NB4 (cell line): Measurements from ENCODE around the gene BANP.

Source experiments
- DNase-seq: peaks from one replicate; pipeline ENCODE4 v3.0.0; 2010; ENCODE audit warnings: low read depth
- H3K4me3 ChIP-seq: one replicate; pipeline ENCODE4 v1.5.1; 2011; ENCODE audit warnings: mild to moderate bottlenecking, low read depth, low read length, moderate library complexity
- CTCF ChIP-seq: IDR thresholded peaks from one replicate; pipeline ENCODE4 v1.5.1; 2012; ENCODE audit warnings: low read depth, low read length
- MAX ChIP-seq: IDR thresholded peaks from 2 replicates; pipeline ENCODE4 v1.6.1; 2011; ENCODE audit warnings: low read depth, low read length
- MYC ChIP-seq: IDR thresholded peaks from 2 replicates; pipeline ENCODE4 v1.6.1; 2011; ENCODE audit warnings: low read depth, low read length
- POLR2A ChIP-seq: IDR thresholded peaks from 2 replicates; pipeline ENCODE4 v1.6.1; 2011; ENCODE audit warnings: mild to moderate bottlenecking; ENCODE audit not compliant: insufficient read length; ENCODE audit errors: extremely low read depth

Gene BANP

GRCh38 chr16:87917503-87917902 is 33.7 kb upstream of the BANP start:
- TF ChIP-seq MAX (no peak), MYC (no peak), POLR2A (no peak), CTCF (no peak)
- no peak for DNase-seq
- no peak overlapping the region for H3K4me3 ChIP-seq

- TF ChIP-seq CTCF (no peak), POLR2A (no peak), MYC (no peak), MAX (no peak)
- no peak for DNase-seq
- no peak overlapping the region for H3K4me3 ChIP-seq
Measured at GRCh38 chr16:87918338-87918737, 32.9 kb upstream of the BANP start.

GRCh38 chr16:87918866-87919680 is 32.2 kb upstream of the BANP start:
- TF ChIP-seq MAX (no peak), CTCF (no peak), POLR2A (no peak), MYC (no peak)
- no peak overlapping the region for H3K4me3 ChIP-seq
- DNase-seq = no peak

GRCh38 chr16:87919681-87919994 is 31.6 kb upstream of the BANP start:
- no peak for DNase-seq
- H3K4me3 ChIP-seq = no peak overlapping the region
- TF ChIP-seq MAX = no peak
- TF ChIP-seq MYC = no peak
- TF ChIP-seq CTCF = no peak
- no peak for TF ChIP-seq POLR2A

- TF ChIP-seq CTCF = no peak
- TF ChIP-seq MYC = no peak
- TF ChIP-seq MAX = no peak
- no peak for TF ChIP-seq POLR2A
- no peak for DNase-seq
- H3K4me3 ChIP-seq = no peak overlapping the region
Measured at GRCh38 chr16:87921236-87921773, 29.9 kb upstream of the BANP start.
